ENCODE results near the gene NEU4.
"Not testable (repeated sequence)": the region's sequence is repeated elsewhere in the genome, so short reads cannot be mapped to it uniquely, and the experiment has no call there.

NEU4 gene

GRCh38 chr2:241808721-241809382 lies at the start of gene NEU4:
TSS of gene NEU4 (plus strand) at chr2:241809193. CDS start at chr2:241814485, 5,292 bp downstream.
- no peak for DNase-seq

- DNase-seq: not testable (repeated sequence)
These were observed 49.1 kb upstream of the NEU4 start for GRCh38 chr2:241759893-241760292.

- no peak for DNase-seq
These were observed 48.7 kb upstream of the NEU4 start for GRCh38 chr2:241760301-241760771.

GRCh38 chr2:241762321-241762932 lies 46.6 kb upstream of the NEU4 start:
- DNase-seq: no peak

- no peak for DNase-seq
These were observed 46.0 kb upstream of the NEU4 start for GRCh38 chr2:241762933-241763369.

GRCh38 chr2:241763551-241764274 lies 45.3 kb upstream of the NEU4 start:
- DNase-seq: no peak

GRCh38 chr2:241764275-241765241 lies 44.4 kb upstream of the NEU4 start:
- no peak for DNase-seq

GRCh38 chr2:241767464-241768250 lies 41.3 kb upstream of the NEU4 start:
- DNase-seq: no peak

- no peak for DNase-seq
These were observed 40.7 kb upstream of the NEU4 start for GRCh38 chr2:241768251-241768711.

GRCh38 chr2:241768850-241769249 lies 40.1 kb upstream of the NEU4 start:
- no peak for DNase-seq

- no peak for DNase-seq
These were observed 39.2 kb upstream of the NEU4 start for GRCh38 chr2:241769819-241770184.

GRCh38 chr2:241770185-241770935 lies 38.6 kb upstream of the NEU4 start:
- DNase-seq: no peak

GRCh38 chr2:241770936-241771285 lies 38.1 kb upstream of the NEU4 start:
- no peak for DNase-seq

GRCh38 chr2:241771286-241772062 lies 37.5 kb upstream of the NEU4 start:
- no peak for DNase-seq

GRCh38 chr2:241772063-241772499 lies 36.9 kb upstream of the NEU4 start:
- DNase-seq: no peak

- peak; percentile 48 for DNase-seq
These were observed 35.2 kb upstream of the NEU4 start for GRCh38 chr2:241773511-241774418.

GRCh38 chr2:241774419-241775222 lies 34.4 kb upstream of the NEU4 start:
- DNase-seq: peak; percentile 19
